Neural crest cell (in vitro differentiated cells): ENCODE results near the gene GPX3. TPM values are rescaled to one million over a fixed set of nuclear protein-coding genes. Genes with fewer than 3 reads are reported as not detected.

ENCODE experiments used
- DNase-seq: peaks from one replicate; pipeline ENCODE4 v3.0.0; 2021; ENCODE audit warnings: low read depth, mixed read lengths, low spot score
- H3K27ac Mint-ChIP-seq: one replicate; pipeline ENCODE4 v1.8.0; 2021; ENCODE audit warnings: mild to moderate bottlenecking, mixed read lengths; ENCODE audit not compliant: unreplicated experiment
- H3K27me3 Mint-ChIP-seq: 2 replicates; pipeline ENCODE4 v1.8.0; 2021; ENCODE audit warnings: low read depth, mild to moderate bottlenecking, mixed read lengths
- H3K36me3 Mint-ChIP-seq: 2 replicates; pipeline ENCODE4 v1.8.0; 2021; ENCODE audit warnings: low read depth, mild to moderate bottlenecking, mixed read lengths
- H3K4me1 Mint-ChIP-seq: 2 replicates; pipeline ENCODE4 v1.8.0; 2021; ENCODE audit warnings: mixed read lengths
- H3K4me3 Mint-ChIP-seq: one replicate; pipeline ENCODE4 v1.8.0; 2021; ENCODE audit warnings: mild to moderate bottlenecking, mixed read lengths
- H3K9me3 Mint-ChIP-seq: 2 replicates; pipeline ENCODE4 v1.8.0; 2021; ENCODE audit warnings: mixed read lengths
- CTCF ChIP-seq: fragments of 200-600 bp; sonication (generic); conservative IDR thresholded peaks from 2 replicates; pipeline ENCODE4 v1.5.0; 2021; ENCODE audit warnings: antibody characterized with exemption, mild to moderate bottlenecking
- total RNA-seq: library from RNA; stranded (reverse); gene quantifications from 2 replicates; pipeline ENCODE4 v1.2.1, GENCODE V29; 2021

GPX3 gene
- total RNA-seq, 1 donor from 2014 or later, result 4.6 TPM

GRCh38 chr5:151047814-151048425, 27.5 kb downstream of the GPX3 start:
- TF ChIP-seq CTCF, result peak; percentile 62
- Mint-ChIP-seq H3K36me3 (peaks cover 8% of the 10 kb centered on the region), H3K27me3 (no peaks in the 10 kb centered on the region), H3K9me3 (no peaks in the 10 kb centered on the region), H3K4me1 (no peaks in the 10 kb centered on the region), H3K27ac (no peak overlapping the region), H3K4me3 (no peak overlapping the region)
- no peak for DNase-seq

DNA sequence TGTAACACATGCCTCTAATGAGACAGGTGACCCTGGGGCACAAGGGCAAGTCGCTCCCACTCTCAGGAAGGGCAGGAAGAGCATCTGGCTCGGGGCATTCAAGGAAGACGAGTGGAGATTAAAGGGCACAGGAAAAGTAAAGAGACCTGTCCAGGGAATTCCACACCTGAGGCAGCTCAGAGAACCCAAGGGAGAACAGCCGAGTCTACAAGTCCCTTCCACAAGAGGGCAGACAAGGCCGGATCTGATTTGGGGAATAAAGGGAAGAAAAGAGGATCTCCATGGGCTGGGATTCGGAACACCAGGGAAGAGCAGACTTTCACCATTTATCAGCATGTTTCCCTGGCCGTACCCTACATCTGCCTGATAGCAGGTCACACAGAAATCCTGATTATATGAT, 28.1 kb downstream of the GPX3 start:
- Mint-ChIP-seq H3K27ac (no peak overlapping the region), H3K27me3 (no peaks in the 10 kb centered on the region), H3K4me3 (no peak overlapping the region), H3K4me1 (no peaks in the 10 kb centered on the region), H3K36me3 (peaks cover 8% of the 10 kb centered on the region), H3K9me3 (no peaks in the 10 kb centered on the region)
- DNase-seq, result no peak
- TF ChIP-seq CTCF, result peak; percentile 31

DNA sequence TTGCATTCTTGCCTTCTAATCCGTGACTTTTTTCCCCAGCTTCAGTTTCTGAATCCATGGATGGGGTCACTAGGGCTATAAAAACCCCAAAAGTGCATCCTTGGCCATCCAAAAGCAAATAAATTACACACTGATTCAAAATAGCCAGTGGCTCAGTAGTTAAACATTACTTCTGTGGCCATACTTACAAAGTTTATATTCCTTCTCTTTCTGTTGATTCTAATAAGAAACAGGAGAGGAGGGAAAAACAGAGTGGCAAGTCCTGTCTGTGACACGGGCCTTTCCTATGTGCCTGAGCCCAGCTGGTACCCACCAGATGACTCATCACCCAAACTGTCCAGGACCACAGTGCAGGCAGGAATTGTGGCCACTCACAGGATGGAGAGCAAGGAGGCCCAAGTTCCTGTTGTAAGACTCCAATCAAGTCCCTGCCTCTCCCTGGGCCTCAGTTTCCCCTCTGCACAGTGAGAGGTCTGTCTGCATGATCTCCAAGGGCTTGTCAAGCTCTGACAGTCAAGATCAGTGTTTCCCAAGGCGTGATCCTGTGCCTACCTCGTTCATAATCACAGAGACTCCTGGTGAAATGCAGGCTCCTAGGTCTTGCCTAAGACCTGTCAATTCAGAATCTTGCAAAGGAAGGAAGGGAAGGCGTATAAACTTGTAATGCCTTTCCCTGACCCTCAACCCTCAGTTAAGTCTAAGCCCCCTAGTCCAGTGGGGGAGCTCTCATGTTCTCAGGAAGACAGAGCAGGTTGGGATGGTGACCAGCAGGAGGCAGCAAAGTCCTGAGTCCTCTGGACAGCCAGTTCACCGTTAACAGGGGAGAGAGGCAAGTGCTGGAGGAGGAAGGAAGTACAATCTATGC, 30.9 kb downstream of the GPX3 start:
- no peaks in the 10 kb centered on the region for H3K9me3 Mint-ChIP-seq
- TF ChIP-seq CTCF, result peak; percentile 83
- H3K27ac Mint-ChIP-seq, result no peak overlapping the region
- H3K36me3 Mint-ChIP-seq, result no peaks in the 10 kb centered on the region
- H3K27me3 Mint-ChIP-seq, result no peaks in the 10 kb centered on the region
- peak; percentile 71 for DNase-seq
- H3K4me1 Mint-ChIP-seq, result no peaks in the 10 kb centered on the region
- H3K4me3 Mint-ChIP-seq, result no peak overlapping the region

DNA sequence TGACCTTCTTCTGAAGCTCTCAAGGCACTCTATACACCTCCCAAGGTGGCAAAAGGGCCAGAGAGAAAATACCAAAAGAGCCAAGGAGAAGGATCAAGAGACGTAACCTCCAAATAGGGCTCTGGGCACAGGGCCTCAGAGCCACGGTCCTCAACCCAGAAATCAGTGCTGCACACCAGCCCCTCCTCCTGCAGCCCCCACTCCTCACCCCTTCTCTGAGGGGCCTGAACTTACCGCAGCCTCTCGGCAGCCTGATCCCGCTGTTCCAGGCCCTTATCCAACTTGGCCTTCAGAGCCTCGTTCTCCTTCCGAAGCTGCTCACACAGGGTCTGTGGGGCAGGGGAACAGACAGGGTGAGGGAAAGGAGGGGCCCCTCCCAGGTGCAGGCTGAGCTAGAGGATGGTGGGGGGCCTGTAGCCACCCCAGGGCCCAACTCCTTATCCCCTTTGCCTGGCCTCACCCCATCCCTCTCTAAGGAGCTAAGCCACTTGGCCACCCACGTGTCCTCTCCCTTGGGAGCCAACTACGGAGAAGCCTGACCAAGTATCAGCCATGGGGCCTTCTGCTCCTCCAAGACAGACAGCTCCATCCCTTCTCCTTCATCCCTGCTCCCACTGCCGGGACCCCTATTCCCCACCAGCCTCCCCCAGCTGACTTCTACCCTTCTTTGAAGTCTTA, 31.7 kb downstream of the GPX3 start:
- Mint-ChIP-seq H3K4me1 (no peaks in the 10 kb centered on the region), H3K9me3 (no peaks in the 10 kb centered on the region), H3K36me3 (no peaks in the 10 kb centered on the region), H3K4me3 (no peak overlapping the region), H3K27ac (no peak overlapping the region), H3K27me3 (no peaks in the 10 kb centered on the region)
- DNase-seq, result no peak
- no peak for TF ChIP-seq CTCF

- DNase-seq, result no peak
- H3K27ac Mint-ChIP-seq, result no peak overlapping the region
- H3K4me1 Mint-ChIP-seq, result no peaks in the 10 kb centered on the region
- no peaks in the 10 kb centered on the region for H3K36me3 Mint-ChIP-seq
- H3K27me3 Mint-ChIP-seq, result no peaks in the 10 kb centered on the region
- no peak overlapping the region for H3K4me3 Mint-ChIP-seq
- H3K9me3 Mint-ChIP-seq, result no peaks in the 10 kb centered on the region
- no peak for TF ChIP-seq CTCF
Measured at GRCh38 chr5:151052836-151053235, 32.4 kb downstream of the GPX3 start.
